ENCODE measurements around the gene FPR1.
"Not testable (repeated sequence)": the region's sequence is repeated elsewhere in the genome, so short reads cannot be mapped to it uniquely, and the experiment has no call there.

The FPR1 gene

GRCh38 chr19:51786646-51787494 is 35.2 kb upstream of the FPR1 start:
- in situ Hi-C loops (cut with MboI; ENCODE audit: low sequenced_read_pairs) = no loop called here
- Histone ChIP-seq H3K9me3 (no peaks in the 10 kb centered on the region), H3K4me3 (no peak overlapping the region), H3K36me3 (replicated peaks) (no peaks in the 10 kb centered on the region), H3K27me3 (ENCODE audit: low read depth) (no peaks in the 10 kb centered on the region), H3K4me1 (no peaks in the 10 kb centered on the region)
- no peak for DNase-seq (ENCODE audit: low spot score in 2 of 2)

GRCh38 chr19:51784922-51785690 is 33.4 kb upstream of the FPR1 start:
- no peaks in the 10 kb centered on the region for H3K9me3 ChIP-seq
- no peaks in the 10 kb centered on the region for H3K36me3 ChIP-seq (replicated peaks)
- H3K27me3 ChIP-seq (ENCODE audit: low read depth) = no peaks in the 10 kb centered on the region; the same call in 1 of the 2 replicates
- no peaks in the 10 kb centered on the region for H3K4me1 ChIP-seq
- in situ Hi-C loops (cut with MboI; ENCODE audit: low sequenced_read_pairs) = no loop called here
- no peak for DNase-seq (ENCODE audit: low spot score in 2 of 2)
- H3K4me3 ChIP-seq = no peak overlapping the region

DNA sequence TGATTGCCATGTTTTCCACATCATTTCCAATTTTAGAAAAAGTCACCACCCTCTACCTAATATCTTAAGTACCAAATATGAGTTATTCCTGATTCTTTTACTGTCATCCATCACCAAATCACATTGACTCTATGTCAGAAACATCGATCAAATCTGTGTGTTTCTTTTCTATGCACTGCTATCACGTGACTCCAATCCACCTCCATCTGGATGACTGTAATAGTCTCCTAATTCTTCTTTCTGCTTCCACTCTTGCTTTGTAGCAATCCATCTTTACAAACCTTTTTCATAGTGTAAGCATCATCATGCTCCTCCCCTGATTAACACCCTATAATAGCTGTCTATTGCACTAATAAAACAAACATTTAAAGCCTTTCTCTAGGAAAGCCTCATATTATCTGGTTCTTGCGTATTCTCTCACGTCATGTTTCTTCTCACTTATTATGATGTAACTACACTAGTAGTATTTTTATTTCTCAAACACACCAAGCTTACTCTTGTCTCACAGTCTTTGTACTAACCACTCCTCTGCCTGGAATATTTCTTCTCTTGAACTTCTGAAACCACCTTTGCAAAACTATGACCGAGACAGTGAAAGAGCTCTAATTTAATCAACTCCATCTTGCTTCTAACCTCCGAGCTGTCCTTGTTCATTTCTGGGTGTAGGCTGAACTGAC is 32.6 kb upstream of the FPR1 start:
- no peak overlapping the region for H3K4me3 ChIP-seq
- DNase-seq (ENCODE audit: low spot score in 2 of 2) = no peak
- H3K27me3 ChIP-seq (ENCODE audit: low read depth) = no peaks in the 10 kb centered on the region; the same call in 1 of the 2 replicates
- H3K9me3 ChIP-seq = no peaks in the 10 kb centered on the region
- H3K36me3 ChIP-seq (replicated peaks) = no peaks in the 10 kb centered on the region
- in situ Hi-C loops (cut with MboI; ENCODE audit: low sequenced_read_pairs) = no loop called here
- no peaks in the 10 kb centered on the region for H3K4me1 ChIP-seq

GRCh38 chr19:51783372-51783771 is 31.7 kb upstream of the FPR1 start:
- H3K4me1 ChIP-seq = no peaks in the 10 kb centered on the region
- H3K9me3 ChIP-seq = no peaks in the 10 kb centered on the region
- DNase-seq (ENCODE audit: low spot score in 2 of 2) = no peak
- in situ Hi-C loops (cut with MboI; ENCODE audit: low sequenced_read_pairs) = no loop called here
- no peaks in the 10 kb centered on the region for H3K36me3 ChIP-seq (replicated peaks)
- no peak overlapping the region for H3K4me3 ChIP-seq
- H3K27me3 ChIP-seq (ENCODE audit: low read depth) = no peaks in the 10 kb centered on the region; the same call in 1 of the 2 replicates

DNA sequence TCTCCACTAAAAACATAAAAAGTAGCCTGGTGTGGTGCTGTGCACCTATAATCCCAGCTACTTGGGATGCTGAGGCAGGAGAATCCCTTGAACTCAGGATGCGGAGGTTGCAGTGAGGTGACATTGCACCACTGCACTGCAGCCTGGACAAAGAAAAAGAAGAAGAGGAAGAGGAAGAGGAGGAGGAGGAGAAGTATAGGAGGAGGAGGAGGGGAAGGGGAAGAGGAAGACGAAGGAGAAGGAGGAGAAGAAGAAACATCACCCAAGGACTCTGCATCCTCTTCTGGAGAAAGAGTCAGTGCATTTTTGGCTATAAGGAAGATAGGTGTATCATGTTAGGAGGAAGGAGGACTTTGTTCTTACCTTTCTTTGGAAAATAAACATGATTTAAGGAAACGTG is 30.3 kb upstream of the FPR1 start:
- DNase-seq (ENCODE audit: low spot score in 2 of 2) = no peak
- Histone ChIP-seq H3K27me3 (ENCODE audit: low read depth) (no peaks in the 10 kb centered on the region; the same call in 1 of the 2 replicates), H3K4me3 (no peak overlapping the region), H3K9me3 (no peaks in the 10 kb centered on the region), H3K4me1 (no peaks in the 10 kb centered on the region), H3K36me3 (replicated peaks) (no peaks in the 10 kb centered on the region)
- in situ Hi-C loops (cut with MboI; ENCODE audit: low sequenced_read_pairs) = no loop called here

- H3K9me3 ChIP-seq = no peaks in the 10 kb centered on the region
- in situ Hi-C loops (cut with MboI; ENCODE audit: low sequenced_read_pairs) = no loop called here
- H3K4me1 ChIP-seq = no peaks in the 10 kb centered on the region
- no peaks in the 10 kb centered on the region; the same call in 1 of the 2 replicates for H3K27me3 ChIP-seq (ENCODE audit: low read depth)
- H3K4me3 ChIP-seq = no peak overlapping the region
- no peaks in the 10 kb centered on the region for H3K36me3 ChIP-seq (replicated peaks)
- DNase-seq (ENCODE audit: low spot score in 2 of 2) = no peak
These were observed 28.6 kb upstream of the FPR1 start for GRCh38 chr19:51780270-51780669.

GRCh38 chr19:51779703-51780102 is 28.0 kb upstream of the FPR1 start:
- no peaks in the 10 kb centered on the region for H3K9me3 ChIP-seq
- in situ Hi-C loops (cut with MboI; ENCODE audit: low sequenced_read_pairs) = no loop called here
- DNase-seq (ENCODE audit: low spot score in 2 of 2) = no peak
- no peaks in the 10 kb centered on the region for H3K4me1 ChIP-seq
- H3K4me3 ChIP-seq = no peak overlapping the region
- no peaks in the 10 kb centered on the region; the same call in 1 of the 2 replicates for H3K27me3 ChIP-seq (ENCODE audit: low read depth)
- H3K36me3 ChIP-seq (replicated peaks) = no peaks in the 10 kb centered on the region

DNA sequence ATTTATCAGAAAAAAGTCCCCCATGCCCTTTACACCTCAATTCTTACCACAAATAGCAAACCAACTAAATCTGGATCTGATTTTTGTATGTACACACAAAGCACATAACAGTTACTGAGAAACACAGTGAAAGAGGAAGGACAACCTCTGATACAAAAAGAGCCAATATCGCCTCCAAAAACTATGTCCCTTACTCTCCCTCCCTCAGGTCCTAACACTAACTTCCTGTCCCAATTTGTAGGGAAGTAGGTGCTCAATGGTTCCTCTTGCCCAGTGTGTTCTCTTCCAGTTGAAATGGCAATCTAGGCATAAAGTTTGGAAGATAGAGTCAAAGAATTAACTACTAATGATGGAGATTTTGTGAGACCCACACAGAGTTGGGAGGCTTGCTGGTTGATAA is 27.5 kb upstream of the FPR1 start:
- no peak for DNase-seq (ENCODE audit: low spot score in 2 of 2)
- Histone ChIP-seq H3K4me1 (no peaks in the 10 kb centered on the region), H3K27me3 (ENCODE audit: low read depth) (no peaks in the 10 kb centered on the region; the same call in 1 of the 2 replicates), H3K9me3 (no peaks in the 10 kb centered on the region), H3K36me3 (replicated peaks) (no peaks in the 10 kb centered on the region), H3K4me3 (no peak overlapping the region)
- in situ Hi-C loops (cut with MboI; ENCODE audit: low sequenced_read_pairs) = no loop called here

- Histone ChIP-seq H3K36me3 (replicated peaks) (no peaks in the 10 kb centered on the region), H3K27me3 (ENCODE audit: low read depth) (no peaks in the 10 kb centered on the region; the same call in 1 of the 2 replicates), H3K4me3 (no peak overlapping the region), H3K4me1 (no peaks in the 10 kb centered on the region), H3K9me3 (no peaks in the 10 kb centered on the region)
- peak; percentile 58 to 65 for DNase-seq (ENCODE audit: low spot score in 2 of 2)
- in situ Hi-C loops (cut with MboI; ENCODE audit: low sequenced_read_pairs) = no loop called here
These were observed 26.1 kb upstream of the FPR1 start for GRCh38 chr19:51777570-51778462.

GRCh38 chr19:51776561-51776960 is 24.9 kb upstream of the FPR1 start:
- H3K27me3 ChIP-seq (ENCODE audit: low read depth); H3K9me3 ChIP-seq; H3K4me1 ChIP-seq; in situ Hi-C loops (cut with MboI; ENCODE audit: low sequenced_read_pairs); H3K36me3 ChIP-seq (replicated peaks); DNase-seq (ENCODE audit: low spot score in 2 of 2); H3K4me3 ChIP-seq: not testable (repeated sequence)

GRCh38 chr19:51772977-51773376 is 21.3 kb upstream of the FPR1 start:
- Histone ChIP-seq H3K36me3 (replicated peaks) (no peaks in the 10 kb centered on the region), H3K4me3 (no peak overlapping the region), H3K27me3 (ENCODE audit: low read depth) (no peaks in the 10 kb centered on the region), H3K9me3 (no peaks in the 10 kb centered on the region), H3K4me1 (no peaks in the 10 kb centered on the region)
- in situ Hi-C loops (cut with MboI; ENCODE audit: low sequenced_read_pairs) = no loop called here
- no peak for DNase-seq (ENCODE audit: low spot score in 2 of 2)

DNA sequence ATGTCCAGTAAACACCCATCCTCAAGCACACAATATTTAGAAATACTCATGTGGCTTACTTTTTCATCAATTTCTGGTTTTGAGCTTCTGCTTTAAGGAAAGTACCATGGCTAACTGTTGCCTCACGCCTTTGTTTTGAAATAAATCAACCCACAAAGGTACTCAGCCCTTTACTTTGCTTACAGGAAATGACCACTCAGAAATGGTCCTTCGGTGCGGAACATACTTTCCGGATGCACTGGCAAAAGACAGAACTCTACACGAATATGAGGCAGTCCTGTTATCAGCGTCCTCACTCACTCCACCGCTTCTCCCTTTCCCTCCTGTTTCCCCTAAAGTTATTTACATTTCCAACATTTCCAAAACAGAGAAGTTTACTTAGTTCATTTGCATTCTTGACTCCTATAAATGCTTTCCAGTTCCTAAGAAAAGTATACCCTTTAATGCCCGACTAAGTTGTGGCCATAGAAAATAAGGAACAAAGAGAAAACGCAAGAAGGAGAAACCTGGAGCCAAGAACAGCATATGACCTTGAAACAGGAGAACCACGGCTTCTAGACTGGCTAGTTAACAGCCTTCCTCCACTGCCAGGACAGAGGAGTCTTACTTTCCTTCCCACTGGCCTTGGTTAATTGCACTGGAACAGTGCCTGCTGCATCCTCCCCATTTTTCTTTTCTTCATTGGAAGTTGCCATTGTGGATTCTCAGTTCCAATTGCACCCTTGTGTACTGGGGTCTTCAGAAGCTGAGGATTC is 19.9 kb upstream of the FPR1 start:
- Histone ChIP-seq H3K36me3 (replicated peaks) (no peaks in the 10 kb centered on the region), H3K27me3 (ENCODE audit: low read depth) (no peaks in the 10 kb centered on the region), H3K9me3 (no peaks in the 10 kb centered on the region), H3K4me3 (no peak overlapping the region), H3K4me1 (no peaks in the 10 kb centered on the region)
- in situ Hi-C loops (cut with MboI; ENCODE audit: low sequenced_read_pairs) = no loop called here
- DNase-seq (ENCODE audit: low spot score in 2 of 2) = no peak

Data from HAP-1 (cell line).